HG02759 (cell line): ENCODE data around the gene SLBP.

Experiments used
- ATAC-seq: cut with Tn5 transposase; IDR thresholded peaks from one replicate; pipeline ENCODE4 v1.9.1; 2021; ENCODE audit warnings: mild to moderate bottlenecking, moderate library complexity; ENCODE audit not compliant: unreplicated experiment

The SLBP gene

DNA sequence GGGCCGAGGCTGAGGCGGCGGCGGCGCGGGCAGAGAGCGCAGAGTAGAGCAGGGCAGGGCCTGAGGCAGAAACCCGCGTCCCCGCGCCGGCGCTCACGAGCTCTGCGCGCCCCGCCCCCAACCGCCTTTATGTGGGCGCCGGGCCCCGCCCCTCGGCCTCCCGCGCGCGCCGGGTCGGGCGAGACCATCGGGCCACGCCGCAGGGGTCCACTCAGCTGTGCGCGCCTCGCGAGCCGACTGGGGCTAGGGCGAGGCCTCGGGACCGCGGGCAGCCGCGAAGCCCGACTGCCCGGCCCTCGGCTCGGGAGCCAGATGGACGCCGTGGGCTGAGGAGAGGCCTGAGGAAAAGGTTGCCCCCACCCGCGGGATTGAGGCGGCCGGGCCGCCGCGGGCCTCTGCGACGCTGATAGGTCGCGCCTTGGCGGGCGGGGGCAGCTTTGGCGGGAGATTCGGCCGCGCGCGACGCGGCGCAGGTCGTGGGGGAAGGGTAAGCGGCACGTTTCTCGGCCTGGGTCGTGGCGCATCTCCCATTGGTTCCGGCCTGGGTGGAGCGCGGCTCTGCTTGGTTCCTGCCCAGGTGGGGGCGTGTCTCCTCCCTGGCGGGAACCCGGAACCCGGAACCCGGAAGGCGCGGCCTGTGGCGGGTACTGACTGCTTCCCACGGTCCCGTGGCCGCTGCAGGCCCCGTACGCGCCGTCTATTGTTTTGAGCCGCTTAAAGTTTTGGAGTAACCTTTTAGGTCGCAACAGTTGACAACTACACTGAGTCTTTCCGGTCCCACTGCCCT is at the start of gene SLBP:
Gene SLBP, minus strand, starts transcription at position 104 of the 787 bp plus-strand sequence. CDS start 131 bp downstream, outside the sequence.
- peak; percentile 77 for ATAC-seq

- ATAC-seq: no peak
These were observed 49.1 kb upstream of the SLBP start for GRCh38 chr4:1761130-1761689.

DNA sequence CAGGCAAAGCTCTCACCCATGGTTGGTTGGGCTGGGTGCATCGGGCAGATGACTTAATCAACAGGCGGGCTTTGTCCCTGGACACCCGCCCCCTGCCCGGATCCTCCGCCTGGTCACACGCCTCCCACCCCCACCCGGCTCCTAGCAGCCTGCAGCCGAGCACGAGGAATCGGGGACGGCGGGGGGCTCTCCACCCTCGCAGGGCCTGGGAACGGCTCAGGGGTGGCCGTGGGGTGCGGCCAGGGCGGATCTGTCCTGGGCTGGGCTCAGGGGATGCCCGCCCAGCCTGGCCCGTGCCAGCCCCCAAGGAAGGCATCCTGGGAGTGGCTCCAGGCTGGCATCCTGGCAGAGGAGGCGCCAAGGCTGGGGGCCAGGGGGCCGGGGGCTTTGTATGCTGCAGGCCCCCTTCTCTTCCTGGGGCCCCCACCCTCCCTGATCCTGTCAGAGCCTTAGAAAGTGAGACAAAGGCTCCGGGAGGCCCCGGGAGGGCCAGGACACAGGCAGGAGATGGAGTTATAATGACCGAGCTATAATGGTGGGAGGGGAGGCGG is 48.5 kb upstream of the SLBP start:
- ATAC-seq: no peak

GRCh38 chr4:1759818-1760223 is 47.7 kb upstream of the SLBP start:
- ATAC-seq: no peak

- no peak for ATAC-seq
These were observed 47.2 kb upstream of the SLBP start for GRCh38 chr4:1759170-1759817.

- no peak for ATAC-seq
These were observed 46.4 kb upstream of the SLBP start for GRCh38 chr4:1758306-1759121.

DNA sequence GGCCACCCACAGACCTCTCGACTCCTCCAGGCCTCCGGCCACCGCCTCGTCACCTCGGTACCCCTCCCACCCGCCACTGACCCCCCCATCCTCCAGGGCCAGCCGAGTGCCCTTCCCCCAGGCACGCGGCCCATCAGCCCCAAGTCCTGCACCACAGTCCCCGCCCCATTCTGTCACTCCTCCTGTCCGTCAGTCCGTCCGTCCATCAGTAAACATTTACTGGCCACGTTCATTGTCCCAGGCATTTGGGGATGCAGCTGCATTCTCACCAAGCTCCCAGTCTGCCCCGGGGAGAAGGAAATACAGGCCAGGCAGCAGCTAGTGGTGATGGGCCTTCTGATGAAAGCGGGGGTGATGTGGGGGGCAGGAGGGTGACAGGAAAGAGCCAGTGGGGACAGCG is 45.7 kb upstream of the SLBP start:
- no peak for ATAC-seq

- no peak for ATAC-seq
These were observed 45.0 kb upstream of the SLBP start for GRCh38 chr4:1756893-1757779.

- ATAC-seq: no peak
These were observed 44.0 kb upstream of the SLBP start for GRCh38 chr4:1756079-1756478.

DNA sequence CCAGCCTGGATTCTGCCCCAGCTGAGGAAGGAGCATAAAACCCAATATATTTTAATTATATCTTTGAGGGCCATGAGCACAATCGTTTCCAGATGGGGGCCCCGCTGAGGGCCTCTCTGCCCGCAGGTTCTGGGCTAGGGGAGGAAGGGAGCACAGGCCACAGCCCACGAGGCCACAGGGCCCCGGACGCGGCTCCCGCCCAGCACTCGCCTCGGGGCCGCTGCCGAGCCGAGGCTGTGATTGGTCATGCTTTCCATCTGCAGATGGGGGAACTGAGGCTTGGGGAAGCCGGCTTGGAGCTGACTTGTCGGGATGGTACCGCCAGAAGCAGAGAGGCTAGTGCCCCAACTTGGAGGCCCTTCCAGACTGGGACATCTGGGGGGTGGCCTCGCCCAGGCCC is 43.2 kb upstream of the SLBP start:
- no peak for ATAC-seq

DNA sequence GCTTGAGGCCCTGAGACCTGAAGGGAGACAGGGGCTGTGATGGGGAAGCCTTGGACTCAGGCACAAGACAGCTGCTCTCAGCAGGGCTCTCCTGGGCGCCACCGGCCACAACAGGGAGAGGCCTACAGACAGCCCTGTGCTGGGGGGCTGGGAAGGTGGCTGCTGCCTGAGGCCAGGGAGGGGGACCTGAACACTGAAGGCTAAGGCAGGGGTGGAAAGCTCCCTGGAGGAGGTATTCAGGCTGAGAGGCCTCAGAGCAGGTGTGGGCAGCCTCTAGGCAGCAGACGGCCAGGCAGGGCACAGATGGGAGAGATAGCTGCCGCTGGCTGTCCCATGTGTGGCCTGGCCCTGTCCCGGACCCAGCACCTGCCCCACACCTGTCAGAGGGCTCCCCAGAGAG is 42.2 kb upstream of the SLBP start:
- no peak for ATAC-seq

DNA sequence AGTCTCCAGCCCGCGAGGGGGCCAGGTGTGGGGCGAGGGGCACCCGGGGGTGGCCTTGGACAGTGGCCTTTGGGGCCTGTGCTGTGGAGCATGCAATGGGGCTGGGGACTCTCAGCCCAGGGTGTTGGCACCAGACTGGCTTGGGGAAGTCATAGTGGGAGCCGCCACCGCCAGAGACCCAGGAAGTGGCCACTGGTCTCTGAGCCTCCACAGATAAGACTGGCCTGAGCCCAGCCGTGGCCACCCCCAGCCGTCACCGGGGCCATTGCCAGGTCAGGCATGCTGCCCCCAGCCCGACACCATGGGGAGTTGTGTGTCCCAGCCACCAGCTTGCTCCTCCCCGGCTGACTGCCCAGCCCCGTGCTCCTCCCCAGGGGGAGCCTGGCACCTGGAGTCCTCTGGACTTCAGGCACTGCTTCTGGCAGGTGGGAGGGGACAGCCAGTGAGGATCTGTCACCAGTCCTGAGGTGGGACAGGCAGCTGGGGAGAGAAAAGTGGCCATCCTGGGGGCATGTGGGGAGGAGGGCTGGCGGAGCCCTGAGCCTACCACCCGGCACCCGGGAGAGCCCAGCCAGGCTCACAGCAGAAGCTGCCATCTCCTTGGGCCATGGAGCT is 41.7 kb upstream of the SLBP start:
- no peak for ATAC-seq

- ATAC-seq: no peak
These were observed 41.2 kb upstream of the SLBP start for GRCh38 chr4:1753294-1753696.

DNA sequence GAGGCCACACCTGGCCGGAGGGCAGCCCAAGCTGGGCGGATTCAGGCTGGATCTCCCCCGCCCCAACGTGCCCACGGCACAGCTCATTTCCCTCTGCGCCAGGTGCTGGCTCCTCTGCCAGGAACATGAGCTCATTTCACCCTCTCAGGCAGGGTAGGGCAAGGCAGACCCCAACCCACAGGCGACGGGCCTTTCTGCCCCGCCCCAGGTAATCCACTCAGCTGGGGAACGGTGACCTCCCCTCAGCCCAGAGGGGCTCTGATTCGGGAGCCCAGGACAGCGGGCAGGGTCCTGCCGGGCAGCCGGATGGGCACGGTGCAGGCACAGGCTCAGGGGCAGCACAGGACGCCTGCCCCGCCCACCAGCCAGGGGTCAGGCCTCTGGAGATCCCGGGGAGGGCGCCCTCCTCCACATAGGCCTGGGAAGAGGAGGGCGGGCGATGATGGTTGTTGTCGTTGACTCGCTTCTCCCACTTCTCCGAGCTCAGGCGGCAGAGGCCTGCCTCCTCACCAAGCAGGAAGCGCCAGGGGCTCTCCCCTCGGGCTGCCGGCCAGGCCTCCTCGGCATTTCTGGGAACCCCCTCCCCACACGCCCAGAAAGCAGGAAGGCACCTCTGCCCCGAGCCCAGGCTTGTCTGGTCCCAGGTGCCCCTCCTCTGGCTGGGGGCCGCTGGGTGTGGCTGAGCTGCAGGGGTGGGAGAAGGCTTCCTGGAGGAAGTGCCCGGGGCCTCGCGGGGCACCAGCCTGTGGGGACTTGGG is 40.3 kb upstream of the SLBP start:
- ATAC-seq: no peak

GRCh38 chr4:1751919-1752283 is 39.8 kb upstream of the SLBP start:
- no peak for ATAC-seq

DNA sequence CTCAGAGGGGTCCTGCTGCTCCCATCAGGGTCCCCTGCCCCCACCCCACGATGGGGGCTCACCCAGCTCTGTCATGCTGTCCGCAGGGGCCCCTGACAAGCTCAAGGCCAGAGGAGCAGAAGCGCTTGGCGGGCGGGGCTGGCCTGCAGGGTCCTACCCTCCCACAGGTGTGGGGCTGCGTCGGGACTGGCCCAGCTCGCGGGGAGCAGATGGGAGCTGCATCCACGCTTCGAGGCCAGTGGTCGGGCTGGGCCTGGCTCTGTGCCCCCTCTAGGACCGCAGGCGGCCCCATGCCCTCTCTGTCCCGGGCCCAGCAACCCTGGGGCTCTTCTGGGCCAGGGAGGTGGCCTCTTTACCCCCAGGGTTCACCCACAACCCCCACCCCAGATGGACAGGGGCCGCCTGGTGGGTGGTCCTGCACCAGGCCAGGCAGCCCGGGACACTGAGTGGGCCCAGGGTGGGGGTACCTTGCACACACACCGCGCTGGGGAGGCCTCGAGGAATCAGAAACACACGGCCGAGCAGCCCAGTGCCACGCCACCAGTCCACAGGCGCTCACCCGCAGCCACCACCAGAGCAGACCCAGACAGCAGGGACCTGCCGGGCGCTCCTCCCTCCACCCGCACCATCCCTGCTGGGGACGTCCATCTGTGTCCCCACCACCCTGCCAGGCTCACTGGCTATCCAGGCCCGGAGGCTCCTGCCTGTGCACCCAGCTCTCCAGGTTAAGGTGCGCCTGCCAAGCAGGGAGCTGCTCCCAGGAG is 39.2 kb upstream of the SLBP start:
- no peak for ATAC-seq

DNA sequence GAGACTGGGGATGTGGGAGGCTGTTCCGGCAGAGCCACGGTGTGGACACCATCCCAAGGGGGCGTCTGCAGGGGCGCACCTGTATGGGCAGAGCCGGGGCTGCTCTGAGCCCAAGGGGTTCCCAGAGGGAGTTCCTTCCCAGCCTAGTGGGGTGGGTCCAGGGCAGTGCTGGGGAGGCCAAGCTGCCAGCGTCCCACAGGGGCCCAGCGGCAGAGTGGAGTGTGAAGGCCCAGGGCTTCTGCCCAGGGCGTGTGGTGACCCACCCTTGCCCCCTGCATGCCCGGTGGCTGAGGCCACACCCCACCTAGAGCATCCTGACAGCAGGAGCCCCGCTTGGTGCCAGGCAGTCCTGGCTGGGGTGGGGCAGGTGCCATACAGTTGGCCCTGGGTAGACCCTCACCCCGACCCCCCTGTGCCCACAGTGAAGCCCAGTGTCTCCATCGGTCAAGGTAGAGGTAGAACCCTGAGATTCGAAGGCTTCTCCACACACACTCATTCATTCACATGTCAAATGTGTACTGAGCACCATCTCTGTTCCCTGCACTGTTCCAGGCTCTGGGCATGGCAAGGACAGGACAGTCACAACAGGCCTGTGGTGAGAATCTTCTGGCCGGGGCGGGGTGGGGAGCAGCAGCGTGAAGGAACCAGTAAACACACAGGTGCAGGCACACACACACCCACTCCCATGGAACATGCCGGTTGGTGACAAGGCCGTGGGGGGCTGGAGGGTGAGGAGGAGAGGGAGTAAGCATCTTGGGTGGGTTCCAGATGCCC is 38.4 kb upstream of the SLBP start:
- ATAC-seq: no peak
